GM21717 (cell line): Measurements from ENCODE around the gene MRAS.
A peak's percentile ranks its signal among the peaks of the same experiment; 100 is the strongest.

Source experiments
- ATAC-seq: cut with Tn5 transposase; IDR thresholded peaks from one replicate; pipeline ENCODE4 v1.9.1; 2021; ENCODE audit warnings: mild to moderate bottlenecking, moderate library complexity; ENCODE audit not compliant: unreplicated experiment

The MRAS gene

DNA sequence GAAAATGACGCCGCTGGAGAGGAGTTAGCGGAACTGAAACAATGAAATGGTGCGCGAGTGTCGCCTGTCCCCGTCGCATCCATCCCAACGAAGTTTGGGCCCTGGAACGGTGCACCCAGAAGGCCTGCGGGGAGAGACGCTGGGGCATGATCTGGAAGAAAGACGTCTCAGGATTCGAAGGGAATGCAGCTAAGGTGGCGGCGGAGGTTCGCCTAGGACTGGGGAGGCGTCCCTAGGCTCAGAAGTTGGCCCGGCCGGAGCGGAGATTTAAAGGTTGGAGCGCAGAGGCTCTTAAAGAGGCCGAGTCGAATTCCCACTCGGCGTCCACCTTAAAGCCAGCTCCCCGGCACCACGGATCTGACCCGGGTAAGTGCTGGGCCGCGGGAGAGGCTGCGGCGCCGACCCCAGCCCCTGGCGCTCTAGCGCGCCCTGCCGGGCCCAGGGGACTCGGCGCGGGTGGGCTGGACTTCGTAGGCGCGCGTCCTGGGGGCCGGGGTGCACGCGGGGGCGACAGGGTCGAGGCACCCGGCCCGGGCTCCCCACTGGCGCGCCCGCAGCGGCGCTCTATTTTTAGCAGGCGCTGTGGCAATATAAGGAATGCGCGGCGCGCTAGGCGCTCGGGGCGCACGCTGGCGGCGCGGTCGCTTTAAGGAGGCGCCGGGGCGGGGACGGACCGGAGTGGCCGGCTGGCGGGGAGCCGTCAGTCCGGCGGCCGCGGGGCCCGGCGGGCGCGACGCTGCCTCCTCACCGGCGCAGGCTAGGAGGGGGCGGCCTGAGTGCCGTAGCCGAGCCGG, at the start of gene MRAS:
MRAS (plus strand) TSS at position 620 of the 794 bp plus-strand sequence. CDS start 24,305 bp downstream, outside the sequence.
- no peak for ATAC-seq

DNA sequence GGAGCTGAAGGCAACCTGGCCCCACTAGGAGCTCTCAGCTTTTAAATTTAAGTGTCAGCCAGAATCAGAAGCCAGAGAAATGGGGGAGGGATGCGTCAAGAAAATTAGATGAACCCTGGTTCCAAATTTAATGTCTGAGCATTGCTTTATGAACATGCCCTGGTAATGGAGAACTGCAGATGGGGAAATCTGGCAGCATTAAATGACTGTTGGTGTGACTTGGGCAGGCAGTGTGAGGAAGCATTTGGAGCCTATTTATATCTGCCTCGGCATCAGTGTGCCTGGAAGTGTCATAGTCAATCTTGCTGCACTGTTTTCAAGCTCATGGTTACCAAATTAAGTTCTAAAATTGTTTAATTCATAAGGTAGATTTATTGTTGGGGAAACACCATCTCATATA, 47.7 kb upstream of the MRAS start:
- ATAC-seq, result no peak

DNA sequence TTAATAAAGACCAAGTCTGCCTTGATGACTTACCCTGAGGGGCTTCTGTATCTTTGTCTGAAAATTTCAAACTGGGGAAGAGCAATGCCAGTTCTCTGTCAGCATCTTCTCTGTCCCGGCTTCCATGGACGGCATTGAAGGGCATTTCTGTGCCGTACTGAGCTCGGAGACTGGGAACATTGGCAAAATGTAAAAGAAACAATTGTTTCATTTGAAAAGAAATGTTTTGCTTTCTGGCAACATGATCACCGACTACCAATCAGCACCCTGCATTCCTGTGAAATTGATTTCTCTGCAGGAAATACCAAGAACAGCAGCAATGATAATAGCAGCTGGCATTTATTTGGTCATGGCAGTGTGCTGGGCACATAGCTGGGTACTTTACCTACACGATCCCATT, 44.9 kb upstream of the MRAS start:
- ATAC-seq, result no peak

DNA sequence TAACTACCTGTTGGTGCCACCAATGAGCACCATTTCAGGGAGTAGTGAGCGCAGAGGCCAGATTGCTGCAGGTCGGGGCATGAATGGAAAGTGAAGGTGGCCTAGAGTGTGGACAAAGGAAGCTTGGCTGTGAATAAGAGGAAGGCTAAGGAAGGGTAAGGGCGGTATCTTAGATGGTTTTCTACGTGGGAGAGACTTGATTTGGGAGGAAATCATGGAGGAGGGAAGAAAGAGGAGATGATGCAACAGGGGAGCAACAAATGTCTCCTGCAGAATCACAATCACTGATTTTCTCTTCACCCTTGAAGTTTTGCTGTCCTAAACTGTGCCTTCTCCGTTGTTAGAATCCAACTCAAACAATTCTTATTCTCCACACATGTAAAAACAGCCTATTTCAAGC, 40.5 kb upstream of the MRAS start:
- no peak for ATAC-seq

DNA sequence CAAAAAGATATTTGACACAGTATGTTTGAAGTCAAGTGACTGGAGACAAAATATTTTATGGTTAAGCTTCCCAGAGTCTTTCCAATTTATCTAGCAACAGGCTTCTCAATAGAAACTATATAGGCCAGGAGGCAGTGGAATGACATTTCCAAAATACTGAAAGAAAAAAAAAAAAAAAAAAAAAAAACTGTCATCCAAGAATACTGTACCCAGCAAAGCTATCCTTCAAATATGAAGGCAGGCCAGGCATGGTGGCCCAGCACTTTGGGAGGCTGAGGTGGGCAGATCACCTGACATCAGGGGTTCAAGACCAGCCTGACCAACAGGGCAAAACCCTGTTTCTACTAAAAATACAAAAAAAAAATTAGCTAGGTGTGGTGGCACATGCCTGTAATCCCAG, 39.6 kb upstream of the MRAS start:
- no peak for ATAC-seq

DNA sequence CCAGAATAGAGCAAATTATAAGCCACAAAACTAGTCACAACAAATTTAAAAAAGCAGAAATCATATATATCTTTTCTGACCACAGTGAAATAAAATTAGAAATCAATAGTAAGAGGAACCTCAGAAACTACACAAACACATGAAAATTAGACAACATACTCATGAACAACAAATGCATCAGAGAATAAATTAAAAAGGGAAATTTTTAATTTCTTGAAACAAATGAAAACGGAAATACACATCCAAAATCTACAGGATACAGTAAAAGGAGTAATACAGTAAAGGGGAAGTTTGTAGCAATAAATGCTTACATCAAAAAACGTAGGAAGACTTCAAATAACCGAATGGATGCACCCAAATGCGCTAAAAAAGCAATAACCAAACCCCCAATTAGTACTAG, 37.9 kb upstream of the MRAS start:
- no peak for ATAC-seq

DNA sequence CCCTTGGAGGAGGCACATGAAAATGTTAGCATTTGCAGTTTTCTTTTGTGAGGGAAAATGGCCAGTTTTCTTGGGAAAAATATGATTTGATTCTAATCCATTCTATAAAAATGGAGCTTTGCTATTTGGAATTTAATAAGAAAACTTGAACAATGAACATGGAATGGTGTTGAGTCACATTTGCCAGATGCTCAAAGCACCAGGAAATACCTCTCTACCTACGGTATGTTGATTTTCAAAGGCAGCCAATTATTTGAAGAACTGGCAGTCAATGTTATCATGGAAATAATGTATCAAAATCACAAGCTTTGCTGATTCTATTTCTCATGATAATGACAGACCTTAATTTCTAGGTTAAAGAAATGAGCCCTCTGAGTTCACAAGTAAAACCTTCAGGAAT, 33.6 kb upstream of the MRAS start:
- ATAC-seq, result no peak

DNA sequence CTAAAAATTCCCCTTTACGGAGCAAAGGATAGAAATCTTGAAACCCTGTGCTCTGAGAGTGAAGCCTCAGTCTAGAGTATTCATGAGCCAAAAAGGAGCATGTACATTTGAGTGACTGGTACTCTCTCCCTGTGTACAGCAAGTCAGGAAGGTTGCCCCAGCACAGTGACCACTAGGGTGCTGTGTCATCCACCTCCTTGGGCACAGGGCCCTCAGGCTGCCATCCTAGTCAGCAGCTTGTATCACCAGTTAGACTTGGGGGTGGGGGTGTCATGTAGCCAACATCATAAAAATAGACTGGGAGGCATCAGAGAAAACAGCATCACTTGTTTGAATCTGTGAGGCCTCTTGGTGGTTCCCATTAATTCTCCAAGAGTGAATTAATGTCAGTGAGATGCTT, 30.7 kb upstream of the MRAS start:
- no peak for ATAC-seq

DNA sequence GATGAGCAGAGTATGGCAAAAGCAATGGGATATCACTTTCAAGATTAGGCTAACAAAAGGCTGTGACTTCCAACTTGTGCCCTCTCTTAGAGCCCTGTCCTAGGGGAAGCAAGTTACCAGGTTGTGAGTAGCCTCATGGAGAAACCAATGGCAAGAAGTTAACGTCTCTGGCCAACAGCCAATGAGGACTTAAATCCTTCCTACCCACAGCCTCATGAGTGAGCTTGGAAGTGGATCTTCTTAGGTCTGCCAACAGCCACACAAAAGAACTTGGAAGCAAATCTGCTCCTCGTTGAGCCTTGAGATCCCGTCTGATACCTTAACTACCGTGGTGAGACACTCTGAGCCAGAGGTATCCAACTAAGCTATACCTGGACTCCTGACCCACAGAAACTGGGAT, 24.4 kb upstream of the MRAS start:
- ATAC-seq, result no peak

DNA sequence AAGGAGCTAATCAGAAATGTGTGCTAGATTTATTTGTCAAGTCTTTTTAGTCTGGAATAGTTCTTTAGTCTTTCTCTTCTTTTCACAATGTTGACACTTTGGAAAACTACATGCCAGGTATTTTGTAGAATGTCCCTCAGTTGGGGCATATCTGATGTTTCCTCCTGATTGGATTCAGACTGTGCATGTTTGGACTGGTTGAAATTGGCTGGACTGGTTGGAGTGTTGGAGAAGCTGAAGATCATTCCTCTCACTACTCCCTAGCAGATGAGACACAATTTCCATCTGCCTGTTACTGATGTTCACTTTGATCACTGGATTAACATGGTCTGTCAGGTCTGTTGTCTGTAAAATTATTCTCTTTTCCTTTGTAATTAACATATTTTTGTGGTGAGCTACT, 22.4 kb upstream of the MRAS start:
- no peak for ATAC-seq

DNA sequence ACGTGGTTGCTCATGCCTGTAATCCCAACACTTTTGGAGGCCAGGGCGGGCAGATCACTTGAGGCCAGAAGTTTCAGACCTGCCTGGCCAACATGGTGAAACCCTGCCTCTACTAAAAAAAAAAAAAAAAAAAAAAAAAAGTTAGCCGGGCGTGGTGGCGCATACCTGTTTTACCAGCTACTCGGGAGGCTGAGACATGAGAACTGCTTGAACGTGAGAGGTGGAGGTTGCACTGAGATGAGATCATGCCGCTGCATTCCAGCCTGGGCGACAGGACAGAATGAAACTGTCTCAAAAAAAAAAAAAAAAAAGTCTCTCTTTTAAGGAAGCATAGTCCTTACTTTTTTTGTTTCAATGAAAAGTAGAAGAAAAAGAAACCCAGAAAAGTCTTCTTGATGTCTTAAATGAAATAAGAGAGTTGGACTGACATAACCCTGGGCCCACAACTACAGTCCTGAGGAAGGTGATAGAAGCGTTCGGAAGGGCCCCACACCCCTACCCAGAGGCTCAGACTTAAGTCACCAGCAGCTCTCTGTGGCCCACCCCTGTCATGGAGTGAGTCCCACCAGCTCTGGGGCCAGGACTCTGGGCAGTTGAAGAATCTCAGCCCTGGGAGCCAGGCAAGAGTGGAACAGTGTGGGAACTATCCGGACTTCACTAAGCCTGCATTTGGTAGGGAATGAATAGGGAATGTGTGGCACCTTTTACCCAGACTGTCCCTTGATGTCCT, 21.3 kb upstream of the MRAS start:
- no peak for ATAC-seq

DNA sequence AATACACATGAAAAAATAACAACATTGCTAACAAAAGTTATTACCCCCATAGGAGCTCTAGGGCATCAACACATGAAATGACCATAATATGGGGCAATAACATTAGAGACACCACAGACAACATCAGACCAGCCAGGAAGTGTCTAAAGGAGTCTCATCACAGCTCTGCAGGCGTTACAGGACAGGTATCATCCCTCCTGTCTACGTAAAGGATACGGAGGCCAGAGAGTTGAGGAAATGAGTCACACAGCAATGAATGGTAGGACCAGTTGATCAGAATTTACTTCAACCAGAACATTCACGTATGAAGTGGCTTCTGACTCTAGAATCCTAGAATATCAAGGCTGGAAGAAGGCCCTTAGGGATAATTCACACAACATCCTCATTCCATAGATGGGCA, 20.5 kb upstream of the MRAS start:
- ATAC-seq, result no peak

DNA sequence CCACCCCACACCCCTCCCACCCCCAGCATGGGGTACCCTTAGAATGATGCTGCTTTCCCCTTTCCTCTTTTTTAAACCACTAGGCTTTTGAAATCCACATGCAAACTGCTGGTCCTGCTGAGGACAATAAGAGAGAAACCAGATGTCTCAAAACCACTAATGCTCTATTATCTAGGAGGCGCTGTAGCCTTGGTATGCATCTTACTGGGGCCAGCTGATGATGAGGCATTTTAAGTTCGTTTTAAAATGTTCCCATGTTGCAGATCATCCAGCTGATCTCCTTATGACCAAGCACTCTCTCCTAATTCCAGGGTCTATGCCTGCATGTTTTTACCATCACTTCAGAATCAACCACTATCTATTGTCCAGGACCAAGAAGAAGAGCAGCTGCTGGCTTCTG, 20.0 kb upstream of the MRAS start:
- no peak for ATAC-seq

DNA sequence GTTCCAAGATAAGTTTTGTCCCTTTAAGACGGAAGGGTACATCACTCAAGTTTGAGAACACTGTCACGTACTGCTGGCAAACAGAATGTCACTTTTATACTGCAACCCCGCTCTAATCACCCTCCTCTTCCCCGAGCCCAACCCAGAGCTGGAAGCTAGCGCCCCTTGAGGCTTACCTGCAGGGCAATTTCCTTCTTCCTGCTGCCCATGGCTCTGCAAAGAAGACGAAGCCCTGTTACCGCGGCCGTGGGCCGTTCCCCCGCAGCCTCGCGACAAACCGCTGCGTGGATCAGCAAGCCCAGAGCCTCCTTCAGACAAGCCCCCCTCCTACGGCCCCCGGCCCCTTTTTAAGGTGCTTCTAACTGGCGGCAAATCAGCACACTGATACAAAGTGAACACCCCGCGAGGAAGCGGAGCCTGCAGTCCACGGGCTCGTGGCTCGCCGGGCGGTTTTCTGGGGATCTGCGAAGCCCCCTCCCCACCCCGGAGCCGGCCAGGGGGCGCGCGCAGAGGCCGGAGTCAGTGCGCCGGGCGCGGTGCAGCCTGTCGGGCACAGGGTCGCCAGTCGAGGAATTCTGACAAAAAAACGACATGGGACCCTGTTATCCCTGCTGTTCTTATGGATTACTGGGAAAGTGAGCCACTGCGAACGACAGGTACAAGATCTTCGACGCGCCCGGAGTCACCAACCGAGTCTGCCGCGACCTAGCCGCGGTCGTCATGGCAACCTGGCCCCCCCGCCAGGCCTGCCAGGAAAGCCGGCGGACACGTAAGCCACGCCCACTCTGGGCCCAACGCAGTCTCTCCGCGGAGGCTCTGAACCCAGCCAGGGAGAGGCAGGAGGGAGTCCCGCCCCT, 19.0 kb upstream of the MRAS start, which contains the start of gene NME9:
NME9 (minus strand) TSS at position 725 of the 857 bp plus-strand sequence; CDS start at position 209, 516 bp downstream.
- ATAC-seq, result peak; percentile 77

DNA sequence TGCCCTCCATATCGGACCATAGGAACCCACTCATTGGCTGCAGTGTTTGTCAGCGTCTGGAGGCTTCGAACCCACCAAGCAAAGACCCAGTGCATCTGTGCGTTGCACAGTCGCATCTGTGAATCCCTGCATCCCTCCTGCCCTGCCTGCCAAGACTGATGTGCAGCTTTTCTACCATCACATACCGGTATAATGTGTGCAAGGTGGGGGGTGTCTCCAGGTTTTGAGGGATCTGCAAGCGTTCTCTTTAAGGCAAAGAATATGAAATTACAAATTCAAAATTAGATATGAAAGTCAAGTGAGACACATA, 18.4 kb upstream of the MRAS start:
- no peak for ATAC-seq

DNA sequence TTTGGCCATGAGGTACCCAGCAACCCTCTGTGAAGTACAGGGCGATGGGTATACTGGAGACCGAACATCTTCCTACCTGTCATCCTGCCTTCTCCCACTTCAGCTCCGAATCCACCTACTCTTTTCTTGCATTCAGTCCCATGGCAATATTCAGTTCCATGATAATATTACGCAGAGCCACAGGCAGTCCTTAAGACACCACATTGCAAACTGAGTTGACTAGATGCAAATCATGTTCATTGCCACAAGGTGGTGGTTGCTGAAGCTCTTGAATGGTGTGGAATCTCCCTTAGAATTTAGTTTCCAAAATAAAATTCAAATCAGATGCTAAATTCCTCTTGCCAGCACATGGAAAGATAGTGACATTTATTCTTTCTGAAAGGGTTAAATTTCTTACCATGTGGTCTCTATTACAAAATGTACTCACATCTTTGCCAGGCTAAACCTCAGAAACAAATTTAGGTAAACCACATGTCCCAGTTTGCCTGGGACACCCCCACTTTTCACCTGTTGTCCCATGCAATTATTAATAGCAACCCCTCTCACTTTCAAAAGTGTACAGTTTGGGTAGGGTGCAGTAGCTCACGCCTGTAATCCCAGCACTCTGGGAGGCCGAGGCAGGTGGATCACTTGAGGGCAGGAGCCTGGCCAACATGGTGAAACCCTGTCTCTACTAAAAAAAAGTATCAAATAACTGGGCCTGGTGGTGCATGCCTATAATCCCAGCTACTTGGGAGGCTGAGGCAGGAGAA, 17.1 kb upstream of the MRAS start:
- ATAC-seq, result no peak

DNA sequence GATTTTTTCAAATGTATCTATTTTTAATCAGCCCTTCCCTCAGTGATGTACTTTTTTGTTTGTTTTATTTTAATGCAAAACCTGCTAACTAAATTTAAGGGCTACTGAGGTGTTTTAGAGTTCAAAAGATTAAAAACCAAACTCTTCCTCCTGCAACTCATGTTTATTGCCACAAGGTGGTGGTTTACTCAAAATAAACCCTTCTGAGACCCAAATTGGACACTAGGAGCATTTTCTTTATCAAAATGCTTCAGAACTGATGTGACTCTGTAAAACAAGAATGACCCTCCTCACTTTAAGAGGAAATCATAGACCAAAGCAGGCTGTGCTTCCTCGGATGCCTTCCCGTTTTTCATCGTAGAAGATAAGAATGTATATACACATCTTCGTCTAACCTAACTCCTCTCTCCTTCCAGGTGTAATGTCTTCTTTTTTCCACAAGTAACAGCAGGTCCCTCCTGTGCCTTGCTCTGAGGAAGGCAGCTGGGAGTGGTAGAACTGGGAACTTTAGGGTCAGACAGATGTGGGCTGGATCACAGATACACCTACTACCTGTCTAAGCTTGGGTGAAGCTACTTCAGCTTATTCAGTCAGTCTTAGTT, 15.8 kb upstream of the MRAS start:
- no peak for ATAC-seq

DNA sequence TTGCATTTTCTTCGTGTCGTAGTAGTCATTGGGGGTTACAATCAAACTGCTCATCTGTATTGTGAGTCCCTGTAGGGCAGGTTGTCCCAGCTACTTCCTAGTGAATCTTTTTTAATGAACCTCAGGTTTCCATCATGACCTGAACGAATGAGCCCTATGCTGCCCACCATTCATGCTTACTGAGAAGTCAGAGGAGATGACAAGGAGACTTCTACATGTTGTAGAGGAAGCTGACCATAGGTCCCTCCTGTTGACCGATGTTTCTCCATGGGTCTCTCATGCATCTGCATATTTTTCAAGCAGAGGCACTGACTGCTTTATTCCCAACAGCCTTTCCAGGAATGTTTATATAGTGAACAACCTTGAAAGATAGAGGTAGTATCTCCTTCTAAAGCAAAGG, 13.8 kb upstream of the MRAS start:
- no peak for ATAC-seq

DNA sequence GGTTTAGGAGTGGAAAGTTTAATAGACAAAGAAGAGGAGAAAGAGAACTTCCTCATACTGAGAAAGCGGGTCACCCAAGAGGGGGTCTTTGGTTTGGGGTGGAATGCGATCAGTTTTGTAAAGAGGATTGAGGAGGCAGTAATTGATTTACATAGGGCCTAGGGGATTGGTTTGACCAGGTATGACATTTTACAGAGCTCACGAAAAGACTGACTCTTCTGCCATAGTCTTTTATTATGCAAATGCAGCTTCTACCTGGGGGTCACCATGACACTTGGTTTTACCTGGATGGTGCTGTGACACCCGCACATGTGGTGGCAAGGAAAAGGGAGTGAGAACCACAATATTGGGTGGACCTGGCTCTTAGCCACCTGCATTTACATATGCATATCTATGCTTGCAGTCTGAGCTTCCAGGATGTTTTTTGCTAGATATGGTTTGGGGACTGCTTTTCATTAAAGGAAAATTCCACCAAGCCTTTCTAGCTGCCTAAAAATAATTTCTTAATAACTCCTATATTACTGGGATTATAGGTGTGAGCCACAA, 11.9 kb upstream of the MRAS start:
- no peak for ATAC-seq

DNA sequence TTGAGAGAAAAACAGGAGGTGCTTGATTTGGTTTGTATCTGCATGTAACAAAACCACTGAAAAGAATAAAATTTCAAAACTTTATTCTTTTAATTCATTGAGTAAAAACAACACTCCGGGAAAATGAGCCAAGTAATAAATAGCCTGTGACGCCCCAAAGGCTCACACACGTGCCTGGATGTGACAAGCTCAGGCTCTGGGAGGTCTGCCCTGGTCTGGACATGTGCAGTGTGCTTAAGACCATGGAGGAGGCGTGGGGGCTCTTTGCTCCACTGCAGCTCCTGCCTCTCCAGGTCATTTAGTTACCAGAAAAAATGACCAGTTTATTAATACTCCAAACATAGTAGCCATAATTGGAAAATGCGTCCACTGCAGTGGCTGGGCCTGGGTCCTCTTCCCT, 10.1 kb upstream of the MRAS start:
- no peak for ATAC-seq
